Omental fat pad (tissue), 4 donors: ENCODE measurements around the gene MICU2. TPM values are rescaled to one million over a fixed set of nuclear protein-coding genes. Genes with fewer than 3 reads are reported as not detected.

Experiments used
- ATAC-seq: fragments of 150-250 bp; one replicate; pipeline ENCODE4 v1.9.1; 2016; ENCODE audit warnings: mild to moderate bottlenecking, moderate library complexity; ENCODE audit not compliant: low FRiP score
- DNase-seq: peaks from one replicate; pipeline ENCODE4 v3.0.0-alpha.2; 2019; ENCODE audit warnings: low spot score
- CTCF ChIP-seq, 3 donors: fragments of 450-650 bp; IDR thresholded peaks; one replicate each; pipeline ENCODE4 v1.5.1; 2016 to 2017; ENCODE audit warnings: antibody characterized with exemption in 3 of 3, mild to moderate bottlenecking in 3 of 3, moderate library complexity in 2 of 3
- total RNA-seq, 4 donors: library from RNA; depleted of rRNA; stranded (reverse); fragments of >200 nt; gene quantifications; one replicate each; pipeline ENCODE4 v1.1.0, GENCODE V29; 2016

The MICU2 gene
- total RNA-seq, 4 donors from 2014 or later = 46.2 to 53.1 (median 47.9) TPM

DNA sequence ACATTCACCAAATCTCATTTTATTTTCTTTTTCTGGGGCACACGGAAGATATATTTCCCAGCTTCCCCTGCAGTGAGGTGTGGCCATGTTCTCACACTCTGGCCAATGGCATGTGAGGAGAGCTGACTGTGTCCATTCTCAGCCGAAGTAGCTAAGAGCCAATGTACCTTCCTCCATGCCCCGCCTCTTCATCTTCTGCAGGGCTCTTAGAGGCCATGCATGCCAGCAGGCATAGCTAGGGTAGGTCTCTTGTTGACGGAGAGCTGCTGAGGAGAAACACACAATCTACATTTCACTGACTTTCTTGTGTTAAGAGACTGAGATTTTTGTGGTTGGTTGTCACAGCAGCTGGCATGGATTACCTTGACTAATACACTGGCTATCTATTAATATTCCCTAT, 9.8 kb upstream of the MICU2 start:
- DNase-seq (no peak), ATAC-seq (no peak)
- TF ChIP-seq CTCF (IDR thresholded peaks at IDR 0.05) = no peak

GRCh38 chr13:21611385-21611784, 7.4 kb upstream of the MICU2 start:
- no peak for TF ChIP-seq CTCF (IDR thresholded peaks at IDR 0.05)
- no peak for ATAC-seq
- DNase-seq = no peak

DNA sequence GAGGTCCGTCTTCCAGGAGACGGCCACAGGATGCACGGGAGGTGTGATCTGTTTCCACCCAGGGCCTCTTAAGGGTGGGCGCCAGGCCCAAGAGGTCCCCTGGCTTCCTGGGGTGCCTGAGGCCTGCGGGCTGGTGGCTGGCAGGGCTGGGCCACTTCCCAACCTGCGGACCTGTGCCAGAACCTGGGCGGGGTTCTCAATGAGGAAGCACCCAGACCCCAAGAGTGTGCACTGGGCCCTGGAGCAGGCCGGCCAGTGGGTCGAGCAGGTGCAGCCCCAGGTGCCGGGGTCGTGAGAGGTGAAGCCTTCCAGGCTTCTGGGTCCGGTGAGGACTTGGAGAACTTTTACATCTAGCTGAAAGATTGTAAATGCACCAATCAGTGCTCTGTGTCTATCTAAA, 6.7 kb upstream of the MICU2 start:
- ATAC-seq (no peak), DNase-seq (no peak)
- TF ChIP-seq CTCF (IDR thresholded peaks at IDR 0.05) = no peak

GRCh38 chr13:21608961-21609360, 5.0 kb upstream of the MICU2 start:
- no peak for DNase-seq
- no peak for ATAC-seq
- TF ChIP-seq CTCF (IDR thresholded peaks at IDR 0.05) = no peak

- DNase-seq = no peak
- no peak for ATAC-seq
- TF ChIP-seq CTCF (IDR thresholded peaks at IDR 0.05) = no peak
Measured at GRCh38 chr13:21606796-21607195, 2.8 kb upstream of the MICU2 start.

GRCh38 chr13:21606251-21606650, 2.3 kb upstream of the MICU2 start:
- DNase-seq = no peak

More at GRCh38 chr13:21606251-21606650, 2.3 kb upstream of the MICU2 start:
- ATAC-seq = no peak
- TF ChIP-seq CTCF (IDR thresholded peaks at IDR 0.05) = no peak
